HEK293T (cell line): Measurements from ENCODE around the gene TGFBR3L.

Experiments used
- CTCF ChIA-PET: fragments of 350-600 bp; formaldehyde crosslinking; extraction: SDS; loops from one replicate; lab custom pipeline; 2021; ENCODE audit warnings: antibody characterized with exemption, inconsistent platforms; lab: Yijun Ruan, JAX
- POLR2A ChIA-PET: fragments of 350-600 bp; formaldehyde crosslinking; extraction: SDS; loops from one replicate; lab custom pipeline; 2020; ENCODE audit warnings: antibody characterized with exemption, inconsistent platforms; lab: Yijun Ruan, JAX
- DNase-seq: peaks from one replicate; pipeline ENCODE4 v3.0.0; 2012; ENCODE audit warnings: mixed read lengths; ENCODE audit errors: extremely low spot score
- ARNT ChIP-seq: fragments of 450-650 bp; IDR thresholded peaks from 2 replicates; pipeline ENCODE4 v1.6.1; 2017; ENCODE audit warnings: mild to moderate bottlenecking
- BHLHE40 ChIP-seq: fragments of 450-650 bp; IDR thresholded peaks from 2 replicates; pipeline ENCODE4 v1.6.1; 2016; ENCODE audit warnings: mild to moderate bottlenecking, moderate library complexity, borderline replicate concordance
- CTBP1 ChIP-seq: fragments of 450-650 bp; IDR thresholded peaks from 2 replicates; pipeline ENCODE4 v1.6.1; 2016; ENCODE audit warnings: borderline replicate concordance
- ELF4 ChIP-seq: fragments of 450-650 bp; IDR thresholded peaks from 2 replicates; pipeline ENCODE4 v1.6.1; 2017; ENCODE audit warnings: antibody characterized with exemption
- FOXA1 ChIP-seq: fragments of 450-650 bp; IDR thresholded peaks from 2 replicates; pipeline ENCODE4 v1.6.1; 2016; ENCODE audit warnings: mild to moderate bottlenecking
- FOXK2 ChIP-seq: fragments of 450-650 bp; IDR thresholded peaks from 2 replicates; pipeline ENCODE4 v1.6.1; 2016; ENCODE audit warnings: mild to moderate bottlenecking
- FOXM1 ChIP-seq: fragments of 450-650 bp; IDR thresholded peaks from 2 replicates; pipeline ENCODE4 v1.6.1; 2017; ENCODE audit warnings: mild to moderate bottlenecking, borderline replicate concordance
- HDGF ChIP-seq: fragments of 450-650 bp; IDR thresholded peaks from 2 replicates; pipeline ENCODE4 v1.6.1; 2017; ENCODE audit warnings: antibody characterized with exemption, borderline replicate concordance
- L3MBTL2 ChIP-seq: fragments of 450-650 bp; conservative IDR thresholded peaks from 2 replicates; pipeline ENCODE4 v1.6.1; 2016; ENCODE audit warnings: mild to moderate bottlenecking
- LEF1 ChIP-seq: fragments of 450-650 bp; IDR thresholded peaks from 2 replicates; pipeline ENCODE4 v1.6.1; 2017; ENCODE audit warnings: mild to moderate bottlenecking, borderline replicate concordance
- NFRKB ChIP-seq: fragments of 450-650 bp; IDR thresholded peaks from 2 replicates; pipeline ENCODE4 v1.6.1; 2016; ENCODE audit warnings: mild to moderate bottlenecking, moderate library complexity
- PKNOX1 ChIP-seq: fragments of 450-650 bp; IDR thresholded peaks from 2 replicates; pipeline ENCODE4 v1.6.1; 2016
- SP1 ChIP-seq: fragments of 450-650 bp; IDR thresholded peaks from 2 replicates; pipeline ENCODE4 v1.6.1; 2017
- SUZ12 ChIP-seq: fragments of 450-650 bp; IDR thresholded peaks from 2 replicates; pipeline ENCODE4 v1.6.1; 2016; ENCODE audit warnings: mild to moderate bottlenecking
- TARDBP ChIP-seq: fragments of 450-650 bp; IDR thresholded peaks from 2 replicates; pipeline ENCODE4 v1.6.1; 2016
- ZNF384 ChIP-seq: fragments of 450-650 bp; IDR thresholded peaks from 2 replicates; pipeline ENCODE4 v1.6.1; 2016

TGFBR3L gene

GRCh38 chr19:7963566-7963965 lies 48.9 kb downstream of the TGFBR3L start:
- TF ChIP-seq PKNOX1: no peak
- TF ChIP-seq TARDBP: no peak
- no peak for TF ChIP-seq ELF4
- no peak for TF ChIP-seq ARNT
- TF ChIP-seq CTBP1: no peak
- TF ChIP-seq SP1: no peak
- TF ChIP-seq SUZ12: no peak
- no peak for TF ChIP-seq NFRKB
- no peak for TF ChIP-seq FOXA1
- no peak for TF ChIP-seq FOXK2
- TF ChIP-seq LEF1: no peak
- TF ChIP-seq BHLHE40: no peak
- ChIA-PET POLR2A (no interaction called here), CTCF (no interaction called here)
- no peak for DNase-seq

GRCh38 chr19:7965259-7965841 lies 50.7 kb downstream of the TGFBR3L start:
- DNase-seq: no peak
- ChIA-PET POLR2A (no interaction called here), CTCF (no interaction called here)
- TF ChIP-seq CTBP1 (no peak), PKNOX1 (no peak), ARNT (no peak), FOXA1 (no peak), SUZ12 (no peak), FOXM1 (no peak), FOXK2 (no peak), ELF4 (no peak), TARDBP (no peak), ZNF384 (no peak), BHLHE40 (no peak), NFRKB (no peak), L3MBTL2 (no peak)

- TF ChIP-seq LEF1: no peak
- TF ChIP-seq NFRKB: no peak
- TF ChIP-seq BHLHE40: no peak
- no peak for TF ChIP-seq TARDBP
- no peak for TF ChIP-seq SUZ12
- TF ChIP-seq SP1: no peak
- TF ChIP-seq ARNT: no peak
- TF ChIP-seq L3MBTL2: no peak
- TF ChIP-seq ZNF384: no peak
- TF ChIP-seq FOXM1: no peak
- no peak for TF ChIP-seq HDGF
- no peak for TF ChIP-seq ELF4
- no peak for TF ChIP-seq FOXK2
- TF ChIP-seq FOXA1: no peak
- no peak for TF ChIP-seq PKNOX1
- TF ChIP-seq CTBP1: no peak
- no peak for DNase-seq
- POLR2A ChIA-PET: interaction anchor here (1.0 kb wide), 1 partner anchor 39 kb away, joined by 3 read pairs; the partner anchor contains the start of gene ELAVL1
- CTCF ChIA-PET: no interaction called here
Measured at GRCh38 chr19:7965921-7966665, 51.5 kb downstream of the TGFBR3L start.

- DNase-seq: no peak
- ChIA-PET POLR2A (no interaction called here), CTCF (no interaction called here)
- no peak for TF ChIP-seq SUZ12
- TF ChIP-seq LEF1: no peak
- TF ChIP-seq ZNF384: no peak
- no peak for TF ChIP-seq FOXM1
- TF ChIP-seq ARNT: no peak
- TF ChIP-seq FOXA1: no peak
- no peak for TF ChIP-seq NFRKB
- no peak for TF ChIP-seq ELF4
- no peak for TF ChIP-seq CTBP1
Measured at GRCh38 chr19:7968008-7968795, 53.6 kb downstream of the TGFBR3L start.
